Suprapubic skin (tissue), 4 donors: Measurements from ENCODE around the gene CDK4.

Experiments used
- POLR2A ChIP-seq, 2 donors: fragments of 450-650 bp; IDR thresholded peaks; one replicate each; pipeline ENCODE4 v1.6.1; 2017; ENCODE audit warnings: antibody characterized with exemption in 2 of 2, mild to moderate bottlenecking in 2 of 2, moderate library complexity in 2 of 2
- POLR2AphosphoS5 ChIP-seq, 3 donors: sonication (generic); formaldehyde crosslinking; IDR thresholded peaks; one replicate each; pipeline ENCODE4 v1.6.1; 2017; ENCODE audit warnings: antibody characterized with exemption in 3 of 3
- TF ChIP-seq, protein P1 (sequence below), 2 donors: fragments of 200-600 bp in 1 of 2; fragments of 450-650 bp in 1 of 2; sonication (generic) in 1 of 2; IDR thresholded peaks; one replicate each; pipeline ENCODE4 v1.5.1; 2016 to 2019; ENCODE audit warnings: antibody characterized with exemption in 2 of 2, mild to moderate bottlenecking in 1 of 2, moderate library complexity in 1 of 2

DNA sequence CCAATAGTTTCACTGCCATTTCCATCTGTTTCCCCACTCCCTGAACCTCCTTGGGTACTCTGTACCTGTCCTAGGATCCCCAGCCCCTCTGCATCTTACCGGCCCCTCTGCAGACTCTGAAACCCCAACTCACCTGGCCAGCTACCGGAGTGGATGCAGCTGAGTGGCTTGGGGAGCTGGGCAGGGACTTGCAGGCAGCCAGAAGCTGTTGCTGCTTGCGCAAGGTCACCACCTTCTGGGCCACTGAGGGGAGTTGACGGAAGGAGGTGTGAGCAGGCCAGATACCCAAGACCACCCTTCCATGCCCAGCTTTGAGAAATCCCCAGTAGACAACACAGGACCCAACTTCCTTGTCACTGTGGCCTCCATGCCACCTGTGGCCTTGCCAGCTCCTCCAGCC lies 19.8 kb downstream of the CDK4 start:
- TF ChIP-seq, protein P1, sequence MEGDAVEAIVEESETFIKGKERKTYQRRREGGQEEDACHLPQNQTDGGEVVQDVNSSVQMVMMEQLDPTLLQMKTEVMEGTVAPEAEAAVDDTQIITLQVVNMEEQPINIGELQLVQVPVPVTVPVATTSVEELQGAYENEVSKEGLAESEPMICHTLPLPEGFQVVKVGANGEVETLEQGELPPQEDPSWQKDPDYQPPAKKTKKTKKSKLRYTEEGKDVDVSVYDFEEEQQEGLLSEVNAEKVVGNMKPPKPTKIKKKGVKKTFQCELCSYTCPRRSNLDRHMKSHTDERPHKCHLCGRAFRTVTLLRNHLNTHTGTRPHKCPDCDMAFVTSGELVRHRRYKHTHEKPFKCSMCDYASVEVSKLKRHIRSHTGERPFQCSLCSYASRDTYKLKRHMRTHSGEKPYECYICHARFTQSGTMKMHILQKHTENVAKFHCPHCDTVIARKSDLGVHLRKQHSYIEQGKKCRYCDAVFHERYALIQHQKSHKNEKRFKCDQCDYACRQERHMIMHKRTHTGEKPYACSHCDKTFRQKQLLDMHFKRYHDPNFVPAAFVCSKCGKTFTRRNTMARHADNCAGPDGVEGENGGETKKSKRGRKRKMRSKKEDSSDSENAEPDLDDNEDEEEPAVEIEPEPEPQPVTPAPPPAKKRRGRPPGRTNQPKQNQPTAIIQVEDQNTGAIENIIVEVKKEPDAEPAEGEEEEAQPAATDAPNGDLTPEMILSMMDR (IDR thresholded peaks at IDR 0.05) = no peak
- TF ChIP-seq POLR2A (IDR thresholded peaks at IDR 0.05) (no peak), POLR2AphosphoS5 (IDR thresholded peaks at IDR 0.05) (no peak)
